ENCODE measurements around the gene SNCB. TPM values are rescaled to one million over a fixed set of nuclear protein-coding genes. Genes with fewer than 3 reads are reported as not detected.

The SNCB gene
- total and polyA plus RNA-seq, 2 of the 8 experiments (the other 6 are each of a cell fraction or from before 2014, with no cell fraction given), result 4.2 to 5.9 TPM

- TF ChIP-seq SIRT6 (IDR thresholded peaks at IDR 0.05; ENCODE audit: low read length) (no peak), CTBP2 (IDR thresholded peaks at IDR 0.05; ENCODE audit: borderline replicate concordance, insufficient read depth, insufficient read length, low read length) (no peak)
Observed at GRCh38 chr5:176678584-176678983, 48.2 kb upstream of the SNCB start (continued).
